DOHH2 (cell line): Measurements from ENCODE around the gene GRK1.

Experiments
- H3F3A ChIP-seq: fragments of 200-600 bp; sonication (generic), shearing (Covaris generic); 2 replicates; pipeline ENCODE4 v1.6.0; 2016; ENCODE audit warnings: antibody characterized with exemption, mild to moderate bottlenecking; ENCODE audit not compliant: control insufficient read depth, insufficient read depth
- H3K27ac ChIP-seq: fragments of 200-600 bp; sonication (generic); 2 replicates; pipeline ENCODE4 v1.5.1; 2014; ENCODE audit warnings: low read depth, mild to moderate bottlenecking, low read length, moderate library complexity
- H3K27me3 ChIP-seq: fragments of 200-600 bp; sonication (generic); 2 replicates; pipeline ENCODE4 v1.6.1; 2014; ENCODE audit warnings: mild to moderate bottlenecking, low read length, mixed read lengths; ENCODE audit not compliant: control insufficient read depth
- H3K36me3 ChIP-seq: fragments of 200-600 bp; sonication (generic); 2 replicates; pipeline ENCODE4 v1.6.1; 2014; ENCODE audit warnings: mild to moderate bottlenecking, low read length, moderate library complexity, mixed read lengths; ENCODE audit not compliant: control insufficient read depth
- H3K4me1 ChIP-seq: fragments of 200-600 bp; sonication (generic); 2 replicates; pipeline ENCODE4 v1.6.1; 2014; ENCODE audit warnings: mild to moderate bottlenecking, low read length, mixed read lengths; ENCODE audit not compliant: control insufficient read depth
- H3K4me2 ChIP-seq: fragments of 200-600 bp; sonication (generic); 2 replicates; pipeline ENCODE4 v1.6.0; 2014; ENCODE audit warnings: mild to moderate bottlenecking, low read length, moderate library complexity
- H3K4me3 ChIP-seq: fragments of 200-600 bp; sonication (generic); 2 replicates; pipeline ENCODE4 v1.5.1; 2014; ENCODE audit warnings: mild to moderate bottlenecking, low read length, mixed read lengths
- H3K79me2 ChIP-seq: fragments of 200-600 bp; sonication (generic); 2 replicates; pipeline ENCODE4 v1.6.1; 2014; ENCODE audit warnings: mild to moderate bottlenecking, low read length, mixed read lengths; ENCODE audit not compliant: control insufficient read depth
- H3K9me2 ChIP-seq: fragments of 200-600 bp; sonication (generic); replicated peaks from 2 replicates; pipeline ENCODE4 v1.6.1; 2014; ENCODE audit warnings: mild to moderate bottlenecking, low read length, mixed read lengths; ENCODE audit not compliant: control insufficient read depth
- H3K9me3 ChIP-seq: fragments of 200-600 bp; sonication (generic); 2 replicates; pipeline ENCODE4 v1.6.1; 2014; ENCODE audit warnings: antibody characterized with exemption, low read length, mixed read lengths; ENCODE audit not compliant: control insufficient read depth, insufficient read depth
- H4K20me1 ChIP-seq: fragments of 200-600 bp; sonication (generic); 2 replicates; pipeline ENCODE4 v1.6.0; 2014; ENCODE audit warnings: low read depth, mild to moderate bottlenecking, antibody characterized with exemption, low read length, moderate library complexity; ENCODE audit not compliant: control insufficient read depth, insufficient read depth
- EZH2phosphoT487 ChIP-seq: fragments of 200-600 bp; sonication (generic); IDR thresholded peaks from 2 replicates; pipeline ENCODE4 v1.6.1; 2017; ENCODE audit warnings: borderline replicate concordance, mild to moderate bottlenecking, antibody characterized with exemption, low read length, moderate library complexity, mixed read lengths
- TF ChIP-seq, protein P1 (sequence below): fragments of 200-600 bp; sonication (generic); IDR thresholded peaks from one replicate; pipeline ENCODE4 v1.5.1; 2014; ENCODE audit warnings: antibody characterized with exemption, mild to moderate bottlenecking, low read depth, low read length; ENCODE audit not compliant: poor library complexity, severe bottlenecking

Gene GRK1

DNA sequence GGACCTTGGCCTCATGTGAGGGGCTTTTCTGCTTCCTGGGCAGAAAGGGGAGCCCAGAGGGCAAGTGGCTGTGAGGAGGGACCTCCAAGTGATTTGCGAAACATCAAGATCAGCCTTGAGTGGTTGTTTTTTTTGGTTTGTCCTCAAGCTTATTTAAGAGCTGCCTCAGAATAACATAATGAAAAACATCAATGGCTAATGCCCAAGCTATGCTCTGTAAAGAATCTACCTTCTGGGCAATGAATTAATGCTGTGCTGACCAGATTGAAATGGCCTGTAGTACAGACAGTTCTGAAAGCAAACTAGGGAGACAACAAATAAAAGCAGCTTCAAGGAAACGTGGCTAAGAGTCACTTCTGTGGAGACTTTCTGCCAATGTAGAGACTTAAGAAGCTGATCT is 100.3 kb downstream of the GRK1 start:
- H3K4me2 ChIP-seq = no peak overlapping the region
- no peaks in the 10 kb centered on the region for H3K79me2 ChIP-seq
- H3K9me3 ChIP-seq = no peaks in the 10 kb centered on the region
- no peaks in the 10 kb centered on the region for H4K20me1 ChIP-seq
- no peak overlapping the region for H3K27ac ChIP-seq
- H3K9me2 ChIP-seq = no peaks in the 10 kb centered on the region
- no peak overlapping the region for H3K4me3 ChIP-seq
- TF ChIP-seq, protein P1, sequence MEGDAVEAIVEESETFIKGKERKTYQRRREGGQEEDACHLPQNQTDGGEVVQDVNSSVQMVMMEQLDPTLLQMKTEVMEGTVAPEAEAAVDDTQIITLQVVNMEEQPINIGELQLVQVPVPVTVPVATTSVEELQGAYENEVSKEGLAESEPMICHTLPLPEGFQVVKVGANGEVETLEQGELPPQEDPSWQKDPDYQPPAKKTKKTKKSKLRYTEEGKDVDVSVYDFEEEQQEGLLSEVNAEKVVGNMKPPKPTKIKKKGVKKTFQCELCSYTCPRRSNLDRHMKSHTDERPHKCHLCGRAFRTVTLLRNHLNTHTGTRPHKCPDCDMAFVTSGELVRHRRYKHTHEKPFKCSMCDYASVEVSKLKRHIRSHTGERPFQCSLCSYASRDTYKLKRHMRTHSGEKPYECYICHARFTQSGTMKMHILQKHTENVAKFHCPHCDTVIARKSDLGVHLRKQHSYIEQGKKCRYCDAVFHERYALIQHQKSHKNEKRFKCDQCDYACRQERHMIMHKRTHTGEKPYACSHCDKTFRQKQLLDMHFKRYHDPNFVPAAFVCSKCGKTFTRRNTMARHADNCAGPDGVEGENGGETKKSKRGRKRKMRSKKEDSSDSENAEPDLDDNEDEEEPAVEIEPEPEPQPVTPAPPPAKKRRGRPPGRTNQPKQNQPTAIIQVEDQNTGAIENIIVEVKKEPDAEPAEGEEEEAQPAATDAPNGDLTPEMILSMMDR = no peak
- no peak for TF ChIP-seq EZH2phosphoT487
- no peaks in the 10 kb centered on the region for H3F3A ChIP-seq
- no peaks in the 10 kb centered on the region for H3K36me3 ChIP-seq
- no peaks in the 10 kb centered on the region for H3K4me1 ChIP-seq
- H3K27me3 ChIP-seq = 0 out of 2 replicates have a peak, but pooled peaks cover 2% of the 10 kb centered on the region

DNA sequence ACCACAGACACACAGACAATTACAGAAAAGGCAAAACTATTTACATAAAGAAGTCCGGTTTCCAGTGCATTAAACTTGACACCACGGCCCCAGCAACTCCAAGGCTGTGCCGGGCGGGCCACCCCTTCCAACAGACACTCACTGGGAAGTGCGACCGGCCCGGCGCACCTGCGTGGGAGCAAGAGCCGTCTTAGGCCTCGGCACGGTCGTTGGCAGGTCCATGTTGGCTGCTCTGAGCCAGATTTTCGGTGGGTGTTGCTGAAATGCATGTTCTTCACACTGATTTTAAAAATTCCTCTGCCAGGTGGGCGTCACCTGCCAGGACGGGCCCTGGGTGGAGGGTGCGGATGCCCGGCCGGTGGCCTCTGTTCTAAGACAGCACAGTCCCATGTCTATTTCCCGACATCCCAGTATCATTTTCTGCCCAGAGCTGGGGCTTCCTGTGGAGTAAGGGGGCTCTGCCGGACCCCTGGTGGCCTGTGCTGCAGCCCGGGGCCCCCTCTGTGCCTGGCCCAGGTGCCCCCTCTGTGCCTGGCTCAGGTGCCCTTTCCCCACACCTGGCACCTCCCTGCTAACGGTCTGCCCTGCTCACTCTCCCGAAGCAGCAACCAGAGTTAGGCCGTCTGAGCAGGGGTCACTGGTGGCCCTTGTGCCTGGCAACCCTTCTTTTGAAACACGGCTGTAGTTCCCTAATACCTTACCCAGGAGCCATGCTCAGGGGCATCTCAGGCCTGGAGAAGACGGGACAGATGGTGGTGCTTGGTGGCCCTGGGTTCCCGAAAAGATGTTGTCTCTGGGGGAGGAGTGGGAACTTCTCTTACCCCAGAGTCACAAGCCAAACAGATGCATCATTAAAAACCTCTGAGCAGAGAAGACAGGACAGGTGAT is 101.2 kb downstream of the GRK1 start:
- H3K9me3 ChIP-seq = no peaks in the 10 kb centered on the region
- no peak overlapping the region for H3K27ac ChIP-seq
- no peaks in the 10 kb centered on the region for H3K4me1 ChIP-seq
- H3K79me2 ChIP-seq = no peaks in the 10 kb centered on the region
- no peaks in the 10 kb centered on the region for H3K9me2 ChIP-seq
- H3F3A ChIP-seq = no peaks in the 10 kb centered on the region
- H3K4me3 ChIP-seq = no peak overlapping the region
- no peaks in the 10 kb centered on the region for H4K20me1 ChIP-seq
- TF ChIP-seq EZH2phosphoT487 = no peak
- TF ChIP-seq, protein P1 = no peak
- no peak overlapping the region for H3K4me2 ChIP-seq
- H3K36me3 ChIP-seq = no peaks in the 10 kb centered on the region
- H3K27me3 ChIP-seq = no peaks in the 10 kb centered on the region

DNA sequence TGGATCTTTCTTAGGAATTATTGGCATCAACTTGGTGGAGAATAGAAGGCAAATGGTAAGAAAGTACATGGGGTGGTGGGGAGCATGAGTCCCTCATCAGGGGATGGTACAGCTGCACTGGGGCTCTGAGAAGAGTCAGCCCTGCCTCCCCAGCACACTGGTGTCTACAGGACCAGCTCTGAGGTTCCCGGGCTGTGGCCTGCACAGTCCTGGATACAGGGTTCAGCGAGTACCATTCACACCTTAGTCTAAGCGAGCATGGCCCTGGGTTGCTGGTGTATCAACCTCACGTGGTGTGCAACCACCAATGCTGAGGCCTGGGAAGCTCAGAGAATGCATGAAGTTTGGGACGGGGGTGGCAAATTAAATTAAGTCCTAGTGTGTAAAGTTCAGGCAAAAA is 102.1 kb downstream of the GRK1 start:
- Histone ChIP-seq H3K79me2 (no peaks in the 10 kb centered on the region), H3K27ac (no peak overlapping the region), H3K36me3 (no peaks in the 10 kb centered on the region), H3K27me3 (no peaks in the 10 kb centered on the region), H3K9me3 (no peaks in the 10 kb centered on the region), H3K9me2 (no peaks in the 10 kb centered on the region), H3K4me1 (no peaks in the 10 kb centered on the region), H3K4me2 (no peak overlapping the region), H4K20me1 (no peaks in the 10 kb centered on the region), H3F3A (no peaks in the 10 kb centered on the region), H3K4me3 (no peak overlapping the region)
- TF ChIP-seq, protein P1 = no peak
- TF ChIP-seq EZH2phosphoT487 = no peak
